Panc1 (cell line): Measurements from ENCODE around the gene COMTD1. TPM values are rescaled to one million over a fixed set of nuclear protein-coding genes. Genes with fewer than 3 reads are reported as not detected.

Source experiments
- ATAC-seq: fragments of 200-7000 bp; cut with Tn5 transposase; 2 replicates; pipeline ENCODE4 v1.9.1; 2020; ENCODE audit warnings: mild to moderate bottlenecking, moderate library complexity
- BruUV-seq: library from RNA; stranded (reverse); fragments of 400-500 nt; replicated peaks from 2 replicates; lab custom pipeline; 2021; lab: Mats Ljungman, UMichigan
- CTCF ChIA-PET: fragments of 300-600 bp; sonication (Branson Sonifier 250); formaldehyde crosslinking; loops from one replicate; lab custom pipeline; 2022; ENCODE audit warnings: antibody characterized with exemption; lab: Charles Lee
- POLR2A ChIA-PET: fragments of 300-600 bp; sonication (Branson Sonifier 250); formaldehyde crosslinking; loops from one replicate; lab custom pipeline; 2022; ENCODE audit warnings: antibody characterized with exemption; lab: Charles Lee
- DNase-seq: peaks from one replicate; pipeline ENCODE4 v3.0.0-alpha.2; 2010; ENCODE audit warnings: low read depth, low spot score
- H3K27ac ChIP-seq: 2 replicates; pipeline ENCODE4 v1.5.1; 2011; ENCODE audit warnings: mild to moderate bottlenecking, low read length, inconsistent platforms
- H3K27me3 ChIP-seq: fragments of 200-500 bp; sonication (Bioruptor generic); 2 replicates; pipeline ENCODE4 v1.6.0; 2014; ENCODE audit warnings: low read length, inconsistent platforms; ENCODE audit not compliant: control insufficient read depth, insufficient read depth
- H3K36me3 ChIP-seq: fragments of 200-500 bp; sonication (Bioruptor generic); 2 replicates; pipeline ENCODE4 v1.5.1; 2014; ENCODE audit warnings: inconsistent platforms, mild to moderate bottlenecking, low read length, moderate library complexity; ENCODE audit not compliant: control insufficient read depth, insufficient read depth
- H3K4me1 ChIP-seq: 2 replicates; pipeline ENCODE4 v1.5.1; 2011; ENCODE audit warnings: inconsistent platforms, mild to moderate bottlenecking, low read length, moderate library complexity; ENCODE audit not compliant: control insufficient read depth, insufficient read depth
- H3K4me3 ChIP-seq, 2 experiments: 2 replicates each; pipeline ENCODE4 v1.5.1; 2011 to 2012; ENCODE audit warnings: low read depth in 2 of 2, low read length in 2 of 2, mild to moderate bottlenecking in 2 of 2, inconsistent platforms in 1 of 2, moderate library complexity in 1 of 2
- H3K9me3 ChIP-seq: fragments of 200-500 bp; sonication (Bioruptor generic); 2 replicates; pipeline ENCODE4 v1.5.1; 2014; ENCODE audit warnings: low read depth, mild to moderate bottlenecking, inconsistent platforms, low read length, moderate library complexity; ENCODE audit not compliant: control insufficient read depth, insufficient read depth
- CTCF ChIP-seq: fragments of 450-650 bp; IDR thresholded peaks from 2 replicates; pipeline ENCODE4 v1.5.1; 2017; ENCODE audit warnings: mild to moderate bottlenecking
- POLR2AphosphoS5 ChIP-seq: IDR thresholded peaks from 2 replicates; pipeline ENCODE4 v1.6.1; 2012; ENCODE audit warnings: mild to moderate bottlenecking, low read depth, low read length, moderate library complexity
- SIN3A ChIP-seq: IDR thresholded peaks from 2 replicates; pipeline ENCODE4 v1.6.1; 2012; ENCODE audit warnings: low read depth, mild to moderate bottlenecking, low read length, moderate library complexity, borderline replicate concordance; ENCODE audit not compliant: insufficient read depth
- TCF7L2 ChIP-seq: IDR thresholded peaks from 2 replicates; pipeline ENCODE4 v1.6.1; 2011; ENCODE audit warnings: mild to moderate bottlenecking, low read depth, low read length, inconsistent platforms
- in situ Hi-C: cut with HindIII; loops from 2 replicates; pipeline ENCODE4 v1.10.0; 2016; ENCODE audit warnings: low sequenced_read_pairs, low pct_unique_long_range_greater_than_20kb
- intact Hi-C: fragments of 100-400 bp; cut with micrococcal nuclease; formaldehyde crosslinking; loops from one replicate; pipeline ENCODE4 v1.10.0; 2022; ENCODE audit not compliant: unreplicated experiment
- total RNA-seq: library from RNA; stranded (reverse); gene quantifications from one replicate; pipeline ENCODE4 v1.2.1, GENCODE V29; 2021; ENCODE audit not compliant: unreplicated experiment
- TF ChIP-seq, protein P1 (sequence below), 2 experiments: IDR thresholded peaks; 2 replicates each; pipeline ENCODE4 v1.6.1; 2011 to 2012; ENCODE audit warnings: low read depth in 2 of 2, control low read depth in 1 of 2, low read length in 1 of 2, mild to moderate bottlenecking in 1 of 2, moderate library complexity in 1 of 2; ENCODE audit not compliant: insufficient read depth in 1 of 2

Gene COMTD1
- total RNA-seq, 1 experiment from 2014 or later = 32.8 TPM

- ATAC-seq (no peak), DNase-seq (no peak)
- Histone ChIP-seq H3K36me3 (no peaks in the 10 kb centered on the region), H3K4me3 (no peak overlapping the region), H3K27me3 (no peaks in the 10 kb centered on the region), H3K27ac (no peak overlapping the region), H3K4me1 (peaks cover 5% of the 10 kb centered on the region; the same call in 1 of the 2 replicates), H3K9me3 (no peaks in the 10 kb centered on the region)
- POLR2A ChIA-PET = no interaction called here
- intact Hi-C loops = no loop called here
- in situ Hi-C loops = no loop called here
- CTCF ChIA-PET = interaction anchor here (0.6 to 0.7 kb wide), 2 partner anchors 296 to 661 kb away, joined by 3 to 4 read pairs; no protein-coding TSS in a partner anchor
- no TSS peak for BruUV-seq
- TF ChIP-seq CTCF = no peak
- no peak for TF ChIP-seq TCF7L2
- TF ChIP-seq, protein P1, sequence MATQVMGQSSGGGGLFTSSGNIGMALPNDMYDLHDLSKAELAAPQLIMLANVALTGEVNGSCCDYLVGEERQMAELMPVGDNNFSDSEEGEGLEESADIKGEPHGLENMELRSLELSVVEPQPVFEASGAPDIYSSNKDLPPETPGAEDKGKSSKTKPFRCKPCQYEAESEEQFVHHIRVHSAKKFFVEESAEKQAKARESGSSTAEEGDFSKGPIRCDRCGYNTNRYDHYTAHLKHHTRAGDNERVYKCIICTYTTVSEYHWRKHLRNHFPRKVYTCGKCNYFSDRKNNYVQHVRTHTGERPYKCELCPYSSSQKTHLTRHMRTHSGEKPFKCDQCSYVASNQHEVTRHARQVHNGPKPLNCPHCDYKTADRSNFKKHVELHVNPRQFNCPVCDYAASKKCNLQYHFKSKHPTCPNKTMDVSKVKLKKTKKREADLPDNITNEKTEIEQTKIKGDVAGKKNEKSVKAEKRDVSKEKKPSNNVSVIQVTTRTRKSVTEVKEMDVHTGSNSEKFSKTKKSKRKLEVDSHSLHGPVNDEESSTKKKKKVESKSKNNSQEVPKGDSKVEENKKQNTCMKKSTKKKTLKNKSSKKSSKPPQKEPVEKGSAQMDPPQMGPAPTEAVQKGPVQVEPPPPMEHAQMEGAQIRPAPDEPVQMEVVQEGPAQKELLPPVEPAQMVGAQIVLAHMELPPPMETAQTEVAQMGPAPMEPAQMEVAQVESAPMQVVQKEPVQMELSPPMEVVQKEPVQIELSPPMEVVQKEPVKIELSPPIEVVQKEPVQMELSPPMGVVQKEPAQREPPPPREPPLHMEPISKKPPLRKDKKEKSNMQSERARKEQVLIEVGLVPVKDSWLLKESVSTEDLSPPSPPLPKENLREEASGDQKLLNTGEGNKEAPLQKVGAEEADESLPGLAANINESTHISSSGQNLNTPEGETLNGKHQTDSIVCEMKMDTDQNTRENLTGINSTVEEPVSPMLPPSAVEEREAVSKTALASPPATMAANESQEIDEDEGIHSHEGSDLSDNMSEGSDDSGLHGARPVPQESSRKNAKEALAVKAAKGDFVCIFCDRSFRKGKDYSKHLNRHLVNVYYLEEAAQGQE (IDR thresholded peaks at IDR 0.05; ENCODE audit: insufficient read depth in 1 of 2, low read depth in 2 of 2, low read length in 1 of 2) = no peak
- TF ChIP-seq SIN3A = no peak
- no peak for TF ChIP-seq POLR2AphosphoS5
These were observed 4.7 kb upstream of the COMTD1 start for GRCh38 chr10:75240329-75241076.

DNA sequence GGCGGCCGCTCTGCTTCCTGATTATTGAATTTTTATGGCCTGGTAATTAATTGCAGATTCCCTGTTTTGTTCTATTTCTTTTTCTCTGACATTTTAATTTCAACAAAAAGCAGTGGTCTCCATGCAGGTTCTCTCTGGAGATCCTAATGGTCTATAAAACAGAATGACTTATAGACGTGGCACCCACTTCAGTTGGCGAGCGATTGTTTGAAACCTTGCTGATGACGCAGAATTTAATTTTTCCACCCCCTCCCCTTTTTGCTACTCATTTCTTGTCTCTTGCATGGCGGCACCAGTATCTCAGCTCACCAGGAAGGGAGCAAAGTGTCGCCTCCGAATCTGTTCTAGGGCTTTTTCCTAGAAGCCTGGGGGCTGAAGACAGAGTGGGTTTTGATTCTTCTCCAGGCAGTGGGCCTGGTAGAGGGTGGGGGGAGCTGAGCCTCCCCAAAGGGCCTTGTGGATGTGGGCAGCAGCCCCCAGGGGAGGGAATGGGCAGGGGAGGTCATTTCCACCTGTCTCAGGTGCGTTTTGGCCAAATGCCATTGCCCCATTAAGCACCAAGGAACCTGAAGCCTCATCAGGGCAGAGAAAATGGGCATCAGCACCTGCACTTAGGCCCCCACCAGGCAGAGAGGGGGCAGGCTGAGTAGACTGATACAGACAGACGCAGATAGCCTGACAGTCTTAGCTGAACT lies 3.5 kb upstream of the COMTD1 start:
- CTCF ChIA-PET = no interaction called here
- in situ Hi-C loops = no loop called here
- Histone ChIP-seq H3K4me3 (no peak overlapping the region), H3K27ac (no peak overlapping the region), H3K9me3 (no peaks in the 10 kb centered on the region), H3K4me1 (peaks cover 5% of the 10 kb centered on the region; the same call in 1 of the 2 replicates), H3K36me3 (no peaks in the 10 kb centered on the region), H3K27me3 (no peaks in the 10 kb centered on the region)
- POLR2A ChIA-PET = no interaction called here
- BruUV-seq = no TSS peak
- intact Hi-C loops = no loop called here
- ATAC-seq (no peak), DNase-seq (no peak)
- TF ChIP-seq TCF7L2 = no peak
